ENCODE data around the gene GALNT10. TPM values are rescaled to one million over a fixed set of nuclear protein-coding genes. Genes with fewer than 3 reads are reported as not detected.

Gene GALNT10
- polyA plus RNA-seq, 1 donor (not counting 4 experiments of a cell fraction or from before 2014, with no cell fraction given), result 17.9 TPM

- no peak for FAIRE-seq
Observed at GRCh38 chr5:154403234-154403633, 212.7 kb downstream of the GALNT10 start.

DNA sequence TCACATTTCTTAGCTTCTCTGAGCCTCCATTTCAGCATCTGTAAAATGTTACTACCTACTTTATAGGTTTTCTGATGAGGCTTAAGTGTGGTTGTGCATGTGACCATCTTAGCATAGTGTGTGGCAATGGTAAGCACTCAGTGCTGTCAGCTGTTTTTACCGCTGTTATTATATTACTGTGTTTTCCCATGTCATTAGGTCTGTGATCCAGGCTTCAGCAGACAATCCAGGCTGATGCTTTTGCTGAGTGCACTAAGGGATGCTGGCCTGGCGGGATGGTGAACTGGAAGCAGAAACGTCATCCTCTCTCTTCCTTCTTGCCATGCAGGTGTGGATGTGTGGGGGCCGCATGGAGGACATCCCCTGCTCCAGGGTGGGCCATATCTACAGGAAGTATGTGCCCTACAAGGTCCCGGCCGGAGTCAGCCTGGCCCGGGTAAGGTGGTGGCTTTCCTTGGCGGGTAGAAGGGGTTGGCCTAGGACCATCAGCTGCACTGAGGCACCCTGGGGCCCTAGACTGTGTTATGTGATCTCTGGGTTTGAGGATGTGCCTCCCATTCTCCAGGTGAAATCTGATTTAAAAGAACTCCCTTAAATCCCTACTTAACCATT is 213.3 kb downstream of the GALNT10 start:
- no peak overlapping the region for H3K4me3 ChIP-seq (ENCODE audit: control insufficient read depth in 2 of 3, extremely low read depth in 1 of 3, insufficient read depth in 2 of 3, low read depth in 1 of 3, low read length in 3 of 3)
- no peak overlapping the region for H3K9ac ChIP-seq (ENCODE audit: control insufficient read depth, extremely low read depth, insufficient read depth, low read length)
- no peaks in the 10 kb centered on the region for H3K4me1 ChIP-seq (ENCODE audit: control insufficient read depth, extremely low read depth, insufficient read depth, low read length)
- H3K27me3 ChIP-seq (ENCODE audit: control insufficient read depth, extremely low read depth, insufficient read depth, low read length), result no peaks in the 10 kb centered on the region
- DNase-seq (ENCODE audit: low read depth, low spot score), result no peak
- H3K27ac ChIP-seq (ENCODE audit: control insufficient read depth, insufficient read depth, low read length), result no peak overlapping the region
- H3K9me3 ChIP-seq (ENCODE audit: control insufficient read depth, low read depth, low read length), result no peaks in the 10 kb centered on the region
- H4K20me1 ChIP-seq (ENCODE audit: control insufficient read depth, extremely low read depth, insufficient read depth, low read length), result no peaks in the 10 kb centered on the region
- no peak overlapping the region for H3K4me2 ChIP-seq (ENCODE audit: control insufficient read depth, extremely low read depth, insufficient read depth, low read depth, low read length)
- FAIRE-seq, result no peak
- no peak overlapping the region for H2AFZ ChIP-seq (ENCODE audit: control insufficient read depth, low read length)
- dilution Hi-C loops (cut with MboI; ENCODE audit: extremely low pct_ligation_motif_present, low sequenced_read_pairs), result loop anchor here (25.0 kb wide), 1 partner anchor 342 kb away; no protein-coding TSS in a partner anchor
- H3K79me2 ChIP-seq (ENCODE audit: control insufficient read depth, insufficient read depth, low read length), result no peaks in the 10 kb centered on the region
- H3K9me1 ChIP-seq (ENCODE audit: control insufficient read depth, extremely low read depth, insufficient read depth, low read length), result no peaks in the 10 kb centered on the region
- H3K36me3 ChIP-seq (ENCODE audit: control insufficient read depth in 2 of 2, extremely low read depth in 1 of 2, insufficient read depth in 2 of 2, low read length in 2 of 2), result no peaks in the 10 kb centered on the region
- TF ChIP-seq EZH2 (IDR thresholded peaks at IDR 0.05; ENCODE audit: low read length), result no peak
- TF ChIP-seq, protein P1, sequence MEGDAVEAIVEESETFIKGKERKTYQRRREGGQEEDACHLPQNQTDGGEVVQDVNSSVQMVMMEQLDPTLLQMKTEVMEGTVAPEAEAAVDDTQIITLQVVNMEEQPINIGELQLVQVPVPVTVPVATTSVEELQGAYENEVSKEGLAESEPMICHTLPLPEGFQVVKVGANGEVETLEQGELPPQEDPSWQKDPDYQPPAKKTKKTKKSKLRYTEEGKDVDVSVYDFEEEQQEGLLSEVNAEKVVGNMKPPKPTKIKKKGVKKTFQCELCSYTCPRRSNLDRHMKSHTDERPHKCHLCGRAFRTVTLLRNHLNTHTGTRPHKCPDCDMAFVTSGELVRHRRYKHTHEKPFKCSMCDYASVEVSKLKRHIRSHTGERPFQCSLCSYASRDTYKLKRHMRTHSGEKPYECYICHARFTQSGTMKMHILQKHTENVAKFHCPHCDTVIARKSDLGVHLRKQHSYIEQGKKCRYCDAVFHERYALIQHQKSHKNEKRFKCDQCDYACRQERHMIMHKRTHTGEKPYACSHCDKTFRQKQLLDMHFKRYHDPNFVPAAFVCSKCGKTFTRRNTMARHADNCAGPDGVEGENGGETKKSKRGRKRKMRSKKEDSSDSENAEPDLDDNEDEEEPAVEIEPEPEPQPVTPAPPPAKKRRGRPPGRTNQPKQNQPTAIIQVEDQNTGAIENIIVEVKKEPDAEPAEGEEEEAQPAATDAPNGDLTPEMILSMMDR (optimal IDR thresholded peaks at IDR 0.05 in 1 of 3, IDR thresholded peaks at IDR 0.05 in 1 of 3, conservative IDR thresholded peaks at IDR 0.05 in 1 of 3; ENCODE audit: extremely low read depth in 1 of 3, insufficient read depth in 2 of 3, low read length in 3 of 3), result no peak

More at GRCh38 chr5:154403234-154403633, 212.7 kb downstream of the GALNT10 start:
- Histone ChIP-seq H4K20me1 (ENCODE audit: control insufficient read depth, extremely low read depth, insufficient read depth, low read length) (no peaks in the 10 kb centered on the region), H3K9me3 (ENCODE audit: control insufficient read depth, low read depth, low read length) (no peaks in the 10 kb centered on the region), H3K36me3 (ENCODE audit: control insufficient read depth in 2 of 2, extremely low read depth in 1 of 2, insufficient read depth in 2 of 2, low read length in 2 of 2) (no peaks in the 10 kb centered on the region), H3K9me1 (ENCODE audit: control insufficient read depth, extremely low read depth, insufficient read depth, low read length) (no peaks in the 10 kb centered on the region), H3K9ac (ENCODE audit: control insufficient read depth, extremely low read depth, insufficient read depth, low read length) (no peak overlapping the region), H3K4me2 (ENCODE audit: control insufficient read depth, extremely low read depth, insufficient read depth, low read depth, low read length) (no peak overlapping the region), H2AFZ (ENCODE audit: control insufficient read depth, low read length) (no peak overlapping the region), H3K27me3 (ENCODE audit: control insufficient read depth, extremely low read depth, insufficient read depth, low read length) (no peaks in the 10 kb centered on the region), H3K27ac (ENCODE audit: control insufficient read depth, insufficient read depth, low read length) (no peak overlapping the region), H3K4me3 (ENCODE audit: control insufficient read depth in 2 of 3, extremely low read depth in 1 of 3, insufficient read depth in 2 of 3, low read depth in 1 of 3, low read length in 3 of 3) (no peak overlapping the region), H3K4me1 (ENCODE audit: control insufficient read depth, extremely low read depth, insufficient read depth, low read length) (no peaks in the 10 kb centered on the region), H3K79me2 (ENCODE audit: control insufficient read depth, insufficient read depth, low read length) (no peaks in the 10 kb centered on the region)
- dilution Hi-C loops (cut with MboI; ENCODE audit: extremely low pct_ligation_motif_present, low sequenced_read_pairs), result loop anchor here (25.0 kb wide), 1 partner anchor 341 kb away; no protein-coding TSS in a partner anchor
- TF ChIP-seq EZH2 (IDR thresholded peaks at IDR 0.05; ENCODE audit: low read length), result no peak
- TF ChIP-seq, protein P1 (optimal IDR thresholded peaks at IDR 0.05 in 1 of 3, IDR thresholded peaks at IDR 0.05 in 1 of 3, conservative IDR thresholded peaks at IDR 0.05 in 1 of 3; ENCODE audit: extremely low read depth in 1 of 3, insufficient read depth in 2 of 3, low read length in 3 of 3), result no peak
- DNase-seq (ENCODE audit: low read depth, low spot score), result no peak

Data from keratinocyte (primary cell).